Measurements from ENCODE around the gene TMC4.

DNA sequence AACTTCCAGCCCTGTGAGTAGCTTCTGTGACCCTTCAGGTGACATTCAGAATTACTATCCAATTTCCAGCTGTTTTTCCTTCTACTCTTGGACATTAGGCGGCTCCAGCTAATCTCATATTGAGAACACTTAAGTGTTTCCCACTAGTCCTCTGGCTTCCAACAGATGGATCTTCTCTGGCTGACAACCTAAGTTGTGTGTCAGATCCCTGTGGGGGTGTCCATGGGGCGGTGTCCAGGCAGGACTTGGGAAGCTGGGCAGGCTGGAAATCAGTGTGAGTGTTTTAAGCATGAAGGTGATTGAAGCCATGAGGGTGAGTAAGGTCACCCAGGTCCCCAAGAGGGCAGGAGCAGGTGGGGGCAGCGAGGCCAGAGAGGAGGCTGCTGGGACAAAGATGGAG is 25.3 kb downstream of the TMC4 start:
- TF ChIP-seq, protein P1, sequence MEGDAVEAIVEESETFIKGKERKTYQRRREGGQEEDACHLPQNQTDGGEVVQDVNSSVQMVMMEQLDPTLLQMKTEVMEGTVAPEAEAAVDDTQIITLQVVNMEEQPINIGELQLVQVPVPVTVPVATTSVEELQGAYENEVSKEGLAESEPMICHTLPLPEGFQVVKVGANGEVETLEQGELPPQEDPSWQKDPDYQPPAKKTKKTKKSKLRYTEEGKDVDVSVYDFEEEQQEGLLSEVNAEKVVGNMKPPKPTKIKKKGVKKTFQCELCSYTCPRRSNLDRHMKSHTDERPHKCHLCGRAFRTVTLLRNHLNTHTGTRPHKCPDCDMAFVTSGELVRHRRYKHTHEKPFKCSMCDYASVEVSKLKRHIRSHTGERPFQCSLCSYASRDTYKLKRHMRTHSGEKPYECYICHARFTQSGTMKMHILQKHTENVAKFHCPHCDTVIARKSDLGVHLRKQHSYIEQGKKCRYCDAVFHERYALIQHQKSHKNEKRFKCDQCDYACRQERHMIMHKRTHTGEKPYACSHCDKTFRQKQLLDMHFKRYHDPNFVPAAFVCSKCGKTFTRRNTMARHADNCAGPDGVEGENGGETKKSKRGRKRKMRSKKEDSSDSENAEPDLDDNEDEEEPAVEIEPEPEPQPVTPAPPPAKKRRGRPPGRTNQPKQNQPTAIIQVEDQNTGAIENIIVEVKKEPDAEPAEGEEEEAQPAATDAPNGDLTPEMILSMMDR (IDR thresholded peaks at IDR 0.05): no peak
- no peak for TF ChIP-seq POLR2A (IDR thresholded peaks at IDR 0.05)
- no peak for TF ChIP-seq EP300 (IDR thresholded peaks at IDR 0.05)
- no peak for TF ChIP-seq POLR2AphosphoS5 (IDR thresholded peaks at IDR 0.05)
